ENCODE data around the gene GMFB.

DNA sequence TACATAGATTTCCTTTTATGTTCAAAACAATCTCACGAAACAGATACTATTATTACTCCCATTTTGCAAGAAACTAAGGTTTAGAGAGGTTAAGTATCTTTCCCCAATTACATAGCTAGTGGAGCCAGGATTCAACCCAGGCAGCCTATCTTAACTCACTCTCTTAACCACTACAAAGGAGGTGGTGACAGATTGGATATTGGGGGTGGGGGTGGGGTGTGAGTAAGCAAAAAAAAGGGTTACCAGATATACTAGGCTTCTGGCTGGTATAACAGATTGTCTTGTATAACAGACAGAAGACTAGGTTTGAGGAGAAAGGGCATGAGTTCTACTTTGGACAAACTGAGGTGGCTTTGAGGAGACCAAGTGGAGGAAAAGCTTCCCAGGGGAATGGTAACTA lies 2.1 kb downstream of the GMFB start:
- no peak for TF ChIP-seq EZH2phosphoT487 (IDR thresholded peaks at IDR 0.05; ENCODE audit: borderline replicate concordance, low read depth, low read length)
- TF ChIP-seq, protein P1, sequence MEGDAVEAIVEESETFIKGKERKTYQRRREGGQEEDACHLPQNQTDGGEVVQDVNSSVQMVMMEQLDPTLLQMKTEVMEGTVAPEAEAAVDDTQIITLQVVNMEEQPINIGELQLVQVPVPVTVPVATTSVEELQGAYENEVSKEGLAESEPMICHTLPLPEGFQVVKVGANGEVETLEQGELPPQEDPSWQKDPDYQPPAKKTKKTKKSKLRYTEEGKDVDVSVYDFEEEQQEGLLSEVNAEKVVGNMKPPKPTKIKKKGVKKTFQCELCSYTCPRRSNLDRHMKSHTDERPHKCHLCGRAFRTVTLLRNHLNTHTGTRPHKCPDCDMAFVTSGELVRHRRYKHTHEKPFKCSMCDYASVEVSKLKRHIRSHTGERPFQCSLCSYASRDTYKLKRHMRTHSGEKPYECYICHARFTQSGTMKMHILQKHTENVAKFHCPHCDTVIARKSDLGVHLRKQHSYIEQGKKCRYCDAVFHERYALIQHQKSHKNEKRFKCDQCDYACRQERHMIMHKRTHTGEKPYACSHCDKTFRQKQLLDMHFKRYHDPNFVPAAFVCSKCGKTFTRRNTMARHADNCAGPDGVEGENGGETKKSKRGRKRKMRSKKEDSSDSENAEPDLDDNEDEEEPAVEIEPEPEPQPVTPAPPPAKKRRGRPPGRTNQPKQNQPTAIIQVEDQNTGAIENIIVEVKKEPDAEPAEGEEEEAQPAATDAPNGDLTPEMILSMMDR (conservative IDR thresholded peaks at IDR 0.05; ENCODE audit: low read length), result no peak

Measured in OCI-LY7 (cell line).